Left lung (tissue), 10 donors: ENCODE data around the gene C13orf46. TPM values are rescaled to one million over a fixed set of nuclear protein-coding genes. Genes with fewer than 3 reads are reported as not detected.

Experiments used
- ATAC-seq: fragments of 200-7000 bp; cut with Tn5 transposase; one replicate; pipeline ENCODE4 v1.9.1; 2020; ENCODE audit warnings: moderate library complexity
- DNase-seq, 4 donors: peaks; one replicate each; pipeline ENCODE4 v3.0.0-alpha.2; 2013 to 2020
- H3K27ac ChIP-seq, 2 donors: fragments of 200-600 bp; sonication (generic) in 1 of 2; one replicate each; pipeline versions ENCODE4 v1.5.0 to v1.8.0; 2020 to 2021
- H3K27me3 ChIP-seq, 2 donors: fragments of 200-600 bp; sonication (generic) in 1 of 2; one replicate each; pipeline versions ENCODE4 v1.5.0 to v1.8.0; 2020 to 2021
- H3K36me3 ChIP-seq, 2 donors: fragments of 200-600 bp; sonication (generic) in 1 of 2; one replicate each; pipeline versions ENCODE4 v1.5.0 to v1.8.0; 2020 to 2021
- H3K4me1 ChIP-seq, 2 donors: fragments of 200-600 bp; one replicate each; pipeline ENCODE4 v1.8.0; 2021
- H3K4me3 ChIP-seq, 2 donors: fragments of 200-600 bp; sonication (generic) in 1 of 2; one replicate each; pipeline versions ENCODE4 v1.5.0 to v1.8.0; 2020 to 2021; ENCODE audit warnings: mild to moderate bottlenecking in 1 of 2
- H3K9me3 ChIP-seq, 2 donors: fragments of 200-600 bp; sonication (generic) in 1 of 2; one replicate each; pipeline versions ENCODE4 v1.5.0 to v1.8.0; 2020 to 2021
- CTCF ChIP-seq, 2 donors: fragments of 200-600 bp; sonication (generic) in 1 of 2; IDR thresholded peaks; one replicate each; pipeline versions ENCODE4 v1.5.0 to v1.8.0; 2021; ENCODE audit warnings: antibody characterized with exemption in 2 of 2
- intact Hi-C, 2 donors: fragments of 100-400 bp; cut with DNase I; formaldehyde crosslinking; loops; one replicate each; pipeline versions ENCODE4 v1.11.2 to v1.14.2; 2022
- polyA plus RNA-seq, 6 donors: library from polyadenylated mRNA; unstranded; fragments of 120-200 nt; gene quantifications; one replicate each; pipeline ENCODE4 v1.2.1, GENCODE V29; 2013; ENCODE audit not compliant: insufficient read length in 6 of 6
- total RNA-seq, 2 donors: library from RNA; stranded (reverse); fragmentation: NEBNext Ultra II Directional; extraction: Animal tissue kit (Norgen Biotek cat#: 25700); gene quantifications; one replicate each; pipeline ENCODE4 v1.2.1, GENCODE V29; 2021
- donor health status: DM: no; HTN: yes; CAD: no.
- donor health status: DM: no; HTN: no; CAD: no.

C13orf46 gene
- total and polyA plus RNA-seq, 8 donors: 0.10 to 7.5 (median 0.29) TPM

GRCh38 chr13:113926301-113926761, 47.5 kb downstream of the C13orf46 start:
- ATAC-seq (no peak), DNase-seq (no peak)
- Histone ChIP-seq H3K27me3 (peaks cover 0 to 38% of the 10 kb centered on the region in 2 donors), H3K4me3 (no peak overlapping the region), H3K27ac (no peak overlapping the region), H3K36me3 (no peaks in the 10 kb centered on the region), H3K9me3 (peaks cover 0 to 9% of the 10 kb centered on the region in 2 donors), H3K4me1 (peaks cover 0 to 4% of the 10 kb centered on the region in 2 donors)
- intact Hi-C loops: no loop called here
- no peak for TF ChIP-seq CTCF (IDR thresholded peaks at IDR 0.05)

DNA sequence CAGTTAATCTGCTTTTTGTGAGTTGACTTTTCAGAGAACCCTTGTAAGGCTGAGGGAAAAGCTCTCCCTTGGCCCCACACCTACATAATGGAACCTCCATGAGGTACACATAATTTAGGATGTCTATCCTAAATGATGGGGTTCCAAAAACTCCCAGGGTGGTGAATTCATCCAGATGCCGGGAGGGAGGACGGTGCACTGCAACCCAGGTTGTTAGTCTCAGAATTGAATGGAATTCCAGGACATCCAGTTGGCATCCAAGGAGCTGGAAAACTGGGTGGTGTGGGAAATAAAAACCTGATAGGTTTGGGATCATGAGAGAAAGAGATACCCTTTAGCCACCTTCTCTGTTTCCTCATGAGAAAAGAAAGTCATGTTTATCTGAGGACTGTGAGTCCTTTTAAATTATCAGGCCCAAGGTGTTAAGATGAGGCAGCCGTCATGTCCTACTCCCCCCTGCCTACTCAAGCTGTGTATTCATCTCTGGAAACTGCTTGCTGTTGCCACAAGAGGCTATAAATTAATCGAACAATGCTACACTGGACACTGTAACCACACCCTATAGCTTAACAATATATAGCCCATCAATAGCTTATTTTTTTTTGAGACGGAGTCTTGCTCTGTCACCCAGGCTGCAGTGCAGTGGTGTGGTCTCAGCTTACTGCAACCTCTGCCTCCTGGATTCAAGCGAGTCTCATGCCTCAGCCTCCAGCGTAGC, 49.5 kb downstream of the C13orf46 start:
- no peak for TF ChIP-seq CTCF (IDR thresholded peaks at IDR 0.05)
- intact Hi-C loops: no loop called here
- no peak for ATAC-seq

DNA sequence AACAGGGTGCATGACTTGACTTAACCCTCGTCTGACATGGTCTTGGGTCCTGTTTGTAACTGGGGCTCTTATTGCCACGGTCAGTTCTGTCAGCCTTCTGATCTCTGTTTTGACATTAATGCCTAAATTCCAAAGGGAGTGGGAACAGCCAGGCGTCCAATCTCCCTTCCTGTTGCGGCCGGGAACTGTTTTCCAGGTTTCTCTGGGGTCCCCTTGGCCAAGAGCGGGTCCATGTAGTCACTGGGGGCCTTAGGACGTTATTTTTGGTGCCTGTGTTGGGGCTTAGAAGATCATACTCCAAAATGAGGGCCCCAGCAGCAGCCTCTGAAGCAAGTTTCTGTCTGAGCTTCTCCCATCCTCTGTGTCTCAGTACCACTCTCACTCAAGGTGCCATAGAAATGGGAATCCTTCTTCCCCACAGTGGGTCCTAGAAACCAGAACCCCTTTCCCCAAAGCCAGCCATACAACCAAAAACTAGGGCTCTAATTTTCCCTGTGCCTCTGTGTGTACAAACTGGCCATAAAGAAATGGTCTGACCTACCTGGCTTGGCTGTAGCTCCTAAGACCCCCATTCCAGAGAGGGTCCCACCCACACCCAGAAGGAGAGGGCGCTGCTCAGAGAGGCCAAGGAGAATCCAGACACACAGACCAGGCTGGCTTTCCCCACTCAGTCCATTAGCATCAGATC, 50.4 kb downstream of the C13orf46 start:
- TF ChIP-seq CTCF (IDR thresholded peaks at IDR 0.05): no peak
- peaks cover 0 to 9% of the 10 kb centered on the region in 2 donors for H3K9me3 ChIP-seq
- H3K27ac ChIP-seq: no peak overlapping the region
- peaks cover 0 to 4% of the 10 kb centered on the region in 2 donors for H3K4me1 ChIP-seq
- no peaks in the 10 kb centered on the region for H3K36me3 ChIP-seq
- DNase-seq (no peak), ATAC-seq (no peak)
- intact Hi-C loops: no loop called here
- peaks cover 0 to 34% of the 10 kb centered on the region in 2 donors for H3K27me3 ChIP-seq
- H3K4me3 ChIP-seq: no peak overlapping the region

More for the DNA sequence above, 49.5 kb downstream of the C13orf46 start:
- H3K4me1 ChIP-seq: peaks cover 0 to 4% of the 10 kb centered on the region in 2 donors
- no peak overlapping the region for H3K4me3 ChIP-seq
- H3K27me3 ChIP-seq: peaks cover 0 to 33% of the 10 kb centered on the region in 2 donors
- DNase-seq: no peak
- H3K27ac ChIP-seq: no peak overlapping the region
- H3K9me3 ChIP-seq: peaks cover 0 to 9% of the 10 kb centered on the region in 2 donors
- H3K36me3 ChIP-seq: no peaks in the 10 kb centered on the region

DNA sequence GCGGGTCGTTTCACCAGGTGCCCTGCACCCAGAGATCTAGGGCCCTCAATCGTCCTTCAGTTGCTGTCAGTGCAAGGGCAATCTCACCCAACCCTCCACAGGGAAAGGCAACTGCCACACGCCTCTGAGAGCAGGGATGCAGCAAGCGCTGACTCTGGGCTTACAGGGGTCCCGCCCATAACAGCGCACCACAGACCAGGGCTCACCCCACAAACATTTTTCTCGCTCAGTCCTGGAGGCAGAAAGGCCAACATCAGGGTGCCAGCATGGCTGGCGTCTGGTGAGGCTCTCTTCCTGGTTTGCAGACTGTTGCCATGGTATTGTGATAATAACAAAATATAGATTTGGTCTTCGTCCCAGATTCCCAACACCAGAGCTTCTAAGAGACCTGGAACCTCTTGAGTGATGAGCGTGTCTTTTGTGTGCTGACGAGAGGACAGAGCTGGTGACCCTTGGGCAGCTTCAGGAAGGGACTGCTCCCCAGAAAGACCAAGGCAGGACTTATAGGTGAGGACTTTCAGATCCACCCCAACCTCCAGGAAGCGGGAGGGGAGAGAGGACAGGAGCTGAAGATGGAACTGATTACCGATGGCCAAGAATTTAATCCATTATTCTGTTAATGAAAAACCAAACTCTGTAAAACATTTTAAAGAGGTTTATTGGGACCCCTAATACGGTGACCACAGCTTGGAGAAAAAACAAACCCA, 51.3 kb downstream of the C13orf46 start:
- ATAC-seq (no peak), DNase-seq (no peak)
- H3K27ac ChIP-seq: no peak overlapping the region
- TF ChIP-seq CTCF (IDR thresholded peaks at IDR 0.05): no peak
- H3K27me3 ChIP-seq: peaks cover 0 to 34% of the 10 kb centered on the region in 2 donors
- no peaks in the 10 kb centered on the region for H3K36me3 ChIP-seq
- peaks cover 0 to 12% of the 10 kb centered on the region in 2 donors for H3K9me3 ChIP-seq
- no peaks in the 10 kb centered on the region for H3K4me1 ChIP-seq
- intact Hi-C loops: no loop called here
- no peak overlapping the region for H3K4me3 ChIP-seq

GRCh38 chr13:113921763-113922162, 52.1 kb downstream of the C13orf46 start:
- intact Hi-C loops: no loop called here

More at GRCh38 chr13:113921763-113922162, 52.1 kb downstream of the C13orf46 start:
- Histone ChIP-seq H3K9me3 (peaks cover 0 to 15% of the 10 kb centered on the region in 2 donors), H3K27ac (no peak overlapping the region), H3K27me3 (peaks cover 0 to 34% of the 10 kb centered on the region in 2 donors), H3K36me3 (no peaks in the 10 kb centered on the region), H3K4me1 (no peaks in the 10 kb centered on the region), H3K4me3 (no peak overlapping the region)
- ATAC-seq: no peak
- no peak for DNase-seq
- no peak for TF ChIP-seq CTCF (IDR thresholded peaks at IDR 0.05)
